K562 (cell line): ENCODE measurements around the gene CRKL. TPM values are rescaled to one million over a fixed set of nuclear protein-coding genes. Genes with fewer than 3 reads are reported as not detected.

Experiments
- MED1 ChIP-seq: sonication (generic); formaldehyde crosslinking; IDR thresholded peaks from 2 replicates; pipeline ENCODE4 v1.8.1; 2023; ENCODE audit warnings: missing genetic modification reagents, borderline replicate concordance
- polyA plus RNA-seq, 8 experiments: library from polyadenylated mRNA; depleted of rRNA in 4 of 8; stranded (reverse) in 5 of 8; unstranded in 3 of 8; fragments of >200 nt; fragmentation: Nextera tagmentation in 2 of 8; fragmentation: Illumina TruSeq in 1 of 8; extraction: Ambion mirVana in 2 of 8; extraction: Trizol in 1 of 8; gene quantifications; 2 replicates each; pipeline versions ENCODE4 v1.2.1 to v1.2.3, GENCODE V29; 2011 to 2014; ENCODE audit warnings: inconsistent platforms in 1 of 8, missing spikeins in 1 of 8
- total RNA-seq, 7 experiments: library from RNA; depleted of rRNA in 6 of 7; stranded (reverse); fragments of >200 nt in 6 of 7; fragmentation: Illumina TruSeq in 2 of 7; extraction: Trizol in 2 of 7; gene quantifications; 2 replicates each; pipeline versions ENCODE4 v1.2.1 to v1.2.3, GENCODE V29; 2011 to 2021; ENCODE audit warnings: low replicate concordance in 1 of 7
- TF ChIP-seq, protein P1 (sequence below): sonication (generic); formaldehyde crosslinking; IDR thresholded peaks from 2 replicates; pipeline ENCODE4 v1.8.0; 2022; ENCODE audit warnings: mild to moderate bottlenecking, missing genetic modification reagents
- TF ChIP-seq, protein P2 (sequence below): IDR thresholded peaks from 2 replicates; pipeline ENCODE4 v1.6.1; 2012; ENCODE audit warnings: low read depth, low read length, improper control_type of control experiment, borderline replicate concordance
- TF ChIP-seq, protein P3 (sequence below), 2 experiments: fragments of 450-650 bp; formaldehyde crosslinking in 1 of 2; IDR thresholded peaks; 2 replicates each; pipeline versions ENCODE4 v1.4.0 to v1.6.1; 2014 to 2020; ENCODE audit warnings: mild to moderate bottlenecking in 2 of 2, borderline replicate concordance in 1 of 2, low read depth in 1 of 2

The CRKL gene
- total and polyA plus RNA-seq, 9 of the 15 experiments (the other 6 are each of a cell fraction or from before 2014, with no cell fraction given) = 100 to 263 (median 124) TPM

DNA sequence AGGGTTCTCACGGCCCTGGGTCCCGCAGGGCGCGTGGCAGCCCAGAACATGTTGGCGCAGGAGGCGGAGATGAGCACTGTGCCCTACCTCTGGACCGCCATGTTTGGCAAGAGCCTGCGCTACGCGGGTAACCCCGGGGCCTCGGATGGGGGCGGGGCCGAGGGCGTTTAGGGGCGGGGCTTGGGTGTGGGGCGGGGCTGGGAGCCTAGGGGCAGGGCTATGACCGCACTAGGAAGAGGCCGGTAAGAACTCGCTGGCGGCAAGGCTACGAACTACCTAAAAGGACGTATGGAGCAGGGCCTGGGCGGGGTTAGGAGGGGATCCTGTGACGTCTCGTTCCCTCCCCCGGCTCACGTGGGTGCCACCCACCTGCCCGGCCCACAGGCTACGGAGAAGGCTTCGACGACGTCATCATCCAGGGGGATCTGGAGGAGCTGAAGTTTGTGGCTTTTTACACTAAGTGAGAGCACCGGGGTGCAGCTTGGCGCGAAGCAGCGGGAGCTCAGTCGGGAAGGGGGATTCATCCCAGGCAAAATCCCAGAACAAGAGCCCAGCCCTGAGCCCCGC is 62.1 kb downstream of the CRKL start (continued):
- TF ChIP-seq, protein P1, sequence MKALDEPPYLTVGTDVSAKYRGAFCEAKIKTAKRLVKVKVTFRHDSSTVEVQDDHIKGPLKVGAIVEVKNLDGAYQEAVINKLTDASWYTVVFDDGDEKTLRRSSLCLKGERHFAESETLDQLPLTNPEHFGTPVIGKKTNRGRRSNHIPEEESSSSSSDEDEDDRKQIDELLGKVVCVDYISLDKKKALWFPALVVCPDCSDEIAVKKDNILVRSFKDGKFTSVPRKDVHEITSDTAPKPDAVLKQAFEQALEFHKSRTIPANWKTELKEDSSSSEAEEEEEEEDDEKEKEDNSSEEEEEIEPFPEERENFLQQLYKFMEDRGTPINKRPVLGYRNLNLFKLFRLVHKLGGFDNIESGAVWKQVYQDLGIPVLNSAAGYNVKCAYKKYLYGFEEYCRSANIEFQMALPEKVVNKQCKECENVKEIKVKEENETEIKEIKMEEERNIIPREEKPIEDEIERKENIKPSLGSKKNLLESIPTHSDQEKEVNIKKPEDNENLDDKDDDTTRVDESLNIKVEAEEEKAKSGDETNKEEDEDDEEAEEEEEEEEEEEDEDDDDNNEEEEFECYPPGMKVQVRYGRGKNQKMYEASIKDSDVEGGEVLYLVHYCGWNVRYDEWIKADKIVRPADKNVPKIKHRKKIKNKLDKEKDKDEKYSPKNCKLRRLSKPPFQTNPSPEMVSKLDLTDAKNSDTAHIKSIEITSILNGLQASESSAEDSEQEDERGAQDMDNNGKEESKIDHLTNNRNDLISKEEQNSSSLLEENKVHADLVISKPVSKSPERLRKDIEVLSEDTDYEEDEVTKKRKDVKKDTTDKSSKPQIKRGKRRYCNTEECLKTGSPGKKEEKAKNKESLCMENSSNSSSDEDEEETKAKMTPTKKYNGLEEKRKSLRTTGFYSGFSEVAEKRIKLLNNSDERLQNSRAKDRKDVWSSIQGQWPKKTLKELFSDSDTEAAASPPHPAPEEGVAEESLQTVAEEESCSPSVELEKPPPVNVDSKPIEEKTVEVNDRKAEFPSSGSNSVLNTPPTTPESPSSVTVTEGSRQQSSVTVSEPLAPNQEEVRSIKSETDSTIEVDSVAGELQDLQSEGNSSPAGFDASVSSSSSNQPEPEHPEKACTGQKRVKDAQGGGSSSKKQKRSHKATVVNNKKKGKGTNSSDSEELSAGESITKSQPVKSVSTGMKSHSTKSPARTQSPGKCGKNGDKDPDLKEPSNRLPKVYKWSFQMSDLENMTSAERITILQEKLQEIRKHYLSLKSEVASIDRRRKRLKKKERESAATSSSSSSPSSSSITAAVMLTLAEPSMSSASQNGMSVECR (CRISPR knock-in tag) = no peak
- no peak for TF ChIP-seq MED1
- TF ChIP-seq, protein P2, sequence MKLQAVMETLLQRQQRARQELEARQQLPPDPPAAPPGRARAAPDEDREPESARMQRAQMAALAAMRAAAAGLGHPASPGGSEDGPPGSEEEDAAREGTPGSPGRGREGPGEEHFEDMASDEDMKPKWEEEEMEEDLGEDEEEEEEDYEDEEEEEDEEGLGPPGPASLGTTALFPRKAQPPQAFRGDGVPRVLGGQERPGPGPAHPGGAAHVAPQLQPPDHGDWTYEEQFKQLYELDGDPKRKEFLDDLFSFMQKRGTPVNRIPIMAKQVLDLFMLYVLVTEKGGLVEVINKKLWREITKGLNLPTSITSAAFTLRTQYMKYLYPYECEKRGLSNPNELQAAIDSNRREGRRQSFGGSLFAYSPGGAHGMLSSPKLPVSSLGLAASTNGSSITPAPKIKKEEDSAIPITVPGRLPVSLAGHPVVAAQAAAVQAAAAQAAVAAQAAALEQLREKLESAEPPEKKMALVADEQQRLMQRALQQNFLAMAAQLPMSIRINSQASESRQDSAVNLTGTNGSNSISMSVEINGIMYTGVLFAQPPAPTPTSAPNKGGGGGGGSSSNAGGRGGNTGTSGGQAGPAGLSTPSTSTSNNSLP = no peak
- TF ChIP-seq, protein P3, sequence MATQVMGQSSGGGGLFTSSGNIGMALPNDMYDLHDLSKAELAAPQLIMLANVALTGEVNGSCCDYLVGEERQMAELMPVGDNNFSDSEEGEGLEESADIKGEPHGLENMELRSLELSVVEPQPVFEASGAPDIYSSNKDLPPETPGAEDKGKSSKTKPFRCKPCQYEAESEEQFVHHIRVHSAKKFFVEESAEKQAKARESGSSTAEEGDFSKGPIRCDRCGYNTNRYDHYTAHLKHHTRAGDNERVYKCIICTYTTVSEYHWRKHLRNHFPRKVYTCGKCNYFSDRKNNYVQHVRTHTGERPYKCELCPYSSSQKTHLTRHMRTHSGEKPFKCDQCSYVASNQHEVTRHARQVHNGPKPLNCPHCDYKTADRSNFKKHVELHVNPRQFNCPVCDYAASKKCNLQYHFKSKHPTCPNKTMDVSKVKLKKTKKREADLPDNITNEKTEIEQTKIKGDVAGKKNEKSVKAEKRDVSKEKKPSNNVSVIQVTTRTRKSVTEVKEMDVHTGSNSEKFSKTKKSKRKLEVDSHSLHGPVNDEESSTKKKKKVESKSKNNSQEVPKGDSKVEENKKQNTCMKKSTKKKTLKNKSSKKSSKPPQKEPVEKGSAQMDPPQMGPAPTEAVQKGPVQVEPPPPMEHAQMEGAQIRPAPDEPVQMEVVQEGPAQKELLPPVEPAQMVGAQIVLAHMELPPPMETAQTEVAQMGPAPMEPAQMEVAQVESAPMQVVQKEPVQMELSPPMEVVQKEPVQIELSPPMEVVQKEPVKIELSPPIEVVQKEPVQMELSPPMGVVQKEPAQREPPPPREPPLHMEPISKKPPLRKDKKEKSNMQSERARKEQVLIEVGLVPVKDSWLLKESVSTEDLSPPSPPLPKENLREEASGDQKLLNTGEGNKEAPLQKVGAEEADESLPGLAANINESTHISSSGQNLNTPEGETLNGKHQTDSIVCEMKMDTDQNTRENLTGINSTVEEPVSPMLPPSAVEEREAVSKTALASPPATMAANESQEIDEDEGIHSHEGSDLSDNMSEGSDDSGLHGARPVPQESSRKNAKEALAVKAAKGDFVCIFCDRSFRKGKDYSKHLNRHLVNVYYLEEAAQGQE (IDR thresholded peaks at IDR 0.05; ENCODE audit: borderline replicate concordance) = no peak
- TF ChIP-seq, protein P3 (CRISPR knock-in tag; IDR thresholded peaks at IDR 0.05; ENCODE audit: low read depth) = 0 out of 2 replicates have a peak, but pooled peaks have one; percentile 33
- TF ChIP-seq, all 486 proteins: peak for 12
